ENCODE data around the gene SUFU. TPM values are rescaled to one million over a fixed set of nuclear protein-coding genes. Genes with fewer than 3 reads are reported as not detected.

SUFU gene
- total and polyA plus RNA-seq, 5 donors from 2014 or later, result 2.4 to 17.8 (median 5.0) TPM

- Histone ChIP-seq H3K27ac (ENCODE audit: insufficient read depth, low read length, poor library complexity, severe bottlenecking) (peak overlapping the region; percentile 78), H3K4me1 (ENCODE audit: control insufficient read depth, insufficient read depth, low read length, poor library complexity, severe bottlenecking) (peaks cover 44% of the 10 kb centered on the region), H3K4me3 (ENCODE audit: low read depth, low read length) (peak overlapping the region; percentile 75)
These were observed 170.2 kb downstream of the SUFU start for GRCh38 chr10:102673819-102674511.

DNA sequence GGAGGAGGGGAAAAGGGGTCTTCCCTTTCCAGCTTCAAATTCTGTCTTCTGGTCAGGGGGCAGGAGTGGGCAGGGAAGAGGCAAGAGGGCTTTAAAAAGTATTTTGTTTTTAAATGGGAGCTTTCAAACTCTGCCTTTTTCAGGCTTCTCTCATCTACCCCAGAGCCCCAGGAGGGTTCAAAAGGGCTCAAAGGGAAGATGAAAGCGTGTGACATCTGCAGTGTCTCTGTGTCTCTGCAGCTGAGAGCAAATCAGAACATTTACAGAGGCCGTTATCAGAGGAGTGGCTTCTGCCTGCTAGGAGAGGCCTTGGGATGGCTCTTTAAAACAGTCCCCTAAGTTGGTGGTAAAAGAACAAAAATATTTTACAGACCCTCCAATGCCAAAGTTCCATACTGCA is 170.8 kb downstream of the SUFU start:
- peak overlapping the region in 2 of 3 donors; percentile 88 to 92 for H3K27ac Mint-ChIP-seq
- H3K36me3 Mint-ChIP-seq, result no peaks in the 10 kb centered on the region
- peak; percentile 30 to 35 for ATAC-seq (ENCODE audit: low read depth in 2 of 2)
- no peaks in the 10 kb centered on the region for H3K9me3 ChIP-seq (ENCODE audit: control insufficient read depth in 2 of 2, low read length in 2 of 2)
- no peaks in the 10 kb centered on the region for H3K36me3 ChIP-seq (ENCODE audit: control insufficient read depth, insufficient read depth, low read length)
- H3K4me3 Mint-ChIP-seq, result peak overlapping the region; percentile 82 to 90 (median 87)
- H3K27me3 ChIP-seq (ENCODE audit: control insufficient read depth, insufficient read depth, low read length), result no peaks in the 10 kb centered on the region
- peak overlapping the region; percentile 78 for H3K27ac ChIP-seq (ENCODE audit: insufficient read depth, low read length, poor library complexity, severe bottlenecking)
- H3K27me3 Mint-ChIP-seq, result no peaks in the 10 kb centered on the region
- peak overlapping the region; percentile 75 for H3K4me3 ChIP-seq (ENCODE audit: low read depth, low read length)
- peak in 1 of 3 donors; percentile 60 for DNase-seq
- peaks cover 41% of the 10 kb centered on the region for H3K4me1 ChIP-seq (ENCODE audit: control insufficient read depth, insufficient read depth, low read length, poor library complexity, severe bottlenecking)
- H3K9me3 Mint-ChIP-seq, result no peaks in the 10 kb centered on the region
- H3K4me1 Mint-ChIP-seq, result peaks cover 8 to 49% (median 22%) of the 10 kb centered on the region in 4 donors

More at GRCh38 chr10:102673819-102674511, 170.2 kb downstream of the SUFU start:
- Histone ChIP-seq H3K9me3 (ENCODE audit: control insufficient read depth in 2 of 2, low read length in 2 of 2) (no peaks in the 10 kb centered on the region), H3K36me3 (ENCODE audit: control insufficient read depth, insufficient read depth, low read length) (no peaks in the 10 kb centered on the region), H3K27me3 (ENCODE audit: control insufficient read depth, insufficient read depth, low read length) (no peaks in the 10 kb centered on the region)
- Mint-ChIP-seq H3K36me3 (no peaks in the 10 kb centered on the region), H3K27me3 (no peaks in the 10 kb centered on the region), H3K27ac (peak overlapping the region; percentile 86 to 92 (median 88)), H3K4me1 (peaks cover 8 to 48% (median 22%) of the 10 kb centered on the region in 4 donors), H3K4me3 (peak overlapping the region; percentile 82 to 90 (median 87)), H3K9me3 (no peaks in the 10 kb centered on the region)
- DNase-seq (peak; percentile 64 to 89 (median 84)), ATAC-seq (ENCODE audit: low read depth in 2 of 2) (peak; percentile 91 to 95)

GRCh38 chr10:102675011-102675665 is 171.4 kb downstream of the SUFU start:
- H3K4me3 ChIP-seq (ENCODE audit: low read depth, low read length), result peak overlapping the region; percentile 75
- H3K4me1 Mint-ChIP-seq, result peaks cover 8 to 47% (median 22%) of the 10 kb centered on the region in 4 donors

DNA sequence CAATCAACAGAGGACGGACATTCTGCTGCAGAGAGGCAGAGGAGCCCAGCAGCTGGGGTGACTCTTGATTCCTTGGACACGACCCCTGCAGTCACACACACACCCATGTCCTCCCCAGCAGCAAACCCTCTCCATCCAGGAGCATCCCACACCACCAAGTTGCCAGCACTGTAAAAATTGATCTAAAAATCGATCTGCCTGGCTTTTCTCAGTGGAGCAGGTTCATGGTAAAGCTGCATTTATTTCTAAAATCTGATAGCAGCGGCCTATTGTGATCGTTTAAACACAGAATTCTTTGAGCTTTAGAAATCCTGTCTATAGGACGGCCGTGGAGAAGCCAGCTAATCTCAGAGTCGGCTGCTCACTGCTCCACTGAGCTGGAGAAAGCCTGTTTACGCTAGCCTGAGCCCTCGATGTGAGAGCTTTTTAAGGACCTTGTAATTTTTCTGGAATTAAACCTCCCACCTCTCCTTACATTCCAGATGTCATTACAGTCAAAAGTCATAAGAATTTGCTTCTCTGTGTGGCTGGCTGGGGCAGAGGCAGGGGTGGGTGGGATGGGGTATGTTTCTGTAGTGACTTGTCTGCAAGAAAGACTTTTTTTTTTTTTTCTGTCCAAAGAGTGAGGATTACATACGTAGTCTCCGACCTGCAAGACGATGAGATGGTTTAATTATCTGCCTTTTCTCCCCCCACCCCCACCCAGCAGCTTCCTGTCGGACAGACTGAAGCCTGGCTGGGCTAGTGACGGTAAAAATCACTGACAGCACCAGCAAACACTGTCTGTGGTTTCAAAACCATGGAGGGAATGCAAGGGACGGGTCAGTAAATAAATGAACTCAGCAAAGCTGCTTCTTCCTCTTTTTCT is 172.1 kb downstream of the SUFU start:
- DNase-seq (peak in 1 of 3 donors; percentile 42), ATAC-seq (ENCODE audit: low read depth in 2 of 2) (no peak)
- peaks cover 38% of the 10 kb centered on the region for H3K4me1 ChIP-seq (ENCODE audit: control insufficient read depth, insufficient read depth, low read length, poor library complexity, severe bottlenecking)
- H3K27ac ChIP-seq (ENCODE audit: insufficient read depth, low read length, poor library complexity, severe bottlenecking), result peak overlapping the region; percentile 41
- Mint-ChIP-seq H3K36me3 (no peaks in the 10 kb centered on the region), H3K27ac (peak overlapping the region in 2 of 3 donors; percentile 88 to 92), H3K9me3 (no peaks in the 10 kb centered on the region), H3K4me3 (peak overlapping the region in 3 of 4 donors; percentile 46 to 86 (median 52)), H3K27me3 (no peaks in the 10 kb centered on the region), H3K4me1 (peaks cover 8 to 47% (median 22%) of the 10 kb centered on the region in 4 donors)
- no peaks in the 10 kb centered on the region for H3K9me3 ChIP-seq (ENCODE audit: control insufficient read depth in 2 of 2, low read length in 2 of 2)
- H3K27me3 ChIP-seq (ENCODE audit: control insufficient read depth, insufficient read depth, low read length), result no peaks in the 10 kb centered on the region
- H3K4me3 ChIP-seq (ENCODE audit: low read depth, low read length), result peak overlapping the region; percentile 13
- no peaks in the 10 kb centered on the region for H3K36me3 ChIP-seq (ENCODE audit: control insufficient read depth, insufficient read depth, low read length)

More at GRCh38 chr10:102675011-102675665, 171.4 kb downstream of the SUFU start:
- H3K36me3 ChIP-seq (ENCODE audit: control insufficient read depth, insufficient read depth, low read length), result no peaks in the 10 kb centered on the region
- no peaks in the 10 kb centered on the region for H3K27me3 ChIP-seq (ENCODE audit: control insufficient read depth, insufficient read depth, low read length)
- H3K9me3 ChIP-seq (ENCODE audit: control insufficient read depth in 2 of 2, low read length in 2 of 2), result no peaks in the 10 kb centered on the region
- H3K4me1 ChIP-seq (ENCODE audit: control insufficient read depth, insufficient read depth, low read length, poor library complexity, severe bottlenecking), result peaks cover 38% of the 10 kb centered on the region
- Mint-ChIP-seq H3K27ac (peak overlapping the region; percentile 56 to 92 (median 88)), H3K9me3 (no peaks in the 10 kb centered on the region), H3K4me3 (peak overlapping the region; percentile 82 to 90 (median 87)), H3K36me3 (no peaks in the 10 kb centered on the region), H3K27me3 (no peaks in the 10 kb centered on the region)
- no peak for DNase-seq
- ATAC-seq (ENCODE audit: low read depth in 2 of 2), result no peak
- peak overlapping the region; percentile 78 for H3K27ac ChIP-seq (ENCODE audit: insufficient read depth, low read length, poor library complexity, severe bottlenecking)

DNA sequence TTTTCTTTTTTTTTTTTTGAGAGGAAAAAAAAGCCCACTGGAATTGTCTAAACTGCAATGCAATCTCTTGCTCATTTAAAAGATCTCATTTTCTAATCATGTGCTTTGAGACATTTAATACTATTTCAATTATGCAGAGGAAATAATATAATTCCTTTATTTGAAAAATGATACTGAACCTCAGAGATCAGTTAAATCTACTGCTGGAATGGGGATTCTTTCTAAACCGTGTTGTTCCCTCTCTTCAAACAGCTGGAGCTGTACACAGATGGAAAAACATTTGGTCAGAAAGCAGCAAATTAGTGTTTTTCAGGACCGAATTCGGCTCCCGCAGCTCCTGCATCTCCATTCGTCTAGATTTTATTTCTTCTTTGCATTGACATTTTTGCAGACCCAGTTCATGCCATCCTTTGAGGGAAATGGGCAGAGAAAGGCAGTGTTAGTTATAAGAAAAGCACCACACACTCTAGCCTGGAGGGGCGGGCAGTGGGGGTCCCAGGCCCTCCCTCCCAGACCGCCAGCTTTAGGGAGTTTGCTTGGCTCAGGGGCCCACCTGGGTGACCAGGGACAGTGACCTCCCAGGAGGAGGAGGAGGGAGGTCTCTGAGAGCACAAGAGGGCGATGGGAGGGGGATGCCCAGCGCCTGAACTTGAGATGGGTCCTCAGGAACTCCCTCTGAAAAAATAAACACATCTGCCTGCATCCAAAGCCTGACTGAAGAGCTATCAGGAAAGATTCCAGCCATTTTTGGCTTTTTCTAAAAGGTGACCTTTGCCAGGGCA is 173.0 kb downstream of the SUFU start:
- no peaks in the 10 kb centered on the region for H3K9me3 Mint-ChIP-seq
- H3K27ac Mint-ChIP-seq, result peak overlapping the region in 2 of 3 donors; percentile 11 to 88
- H3K36me3 Mint-ChIP-seq, result no peaks in the 10 kb centered on the region
- H3K4me1 Mint-ChIP-seq, result peaks cover 8 to 47% (median 22%) of the 10 kb centered on the region in 4 donors
- H3K27me3 ChIP-seq (ENCODE audit: control insufficient read depth, insufficient read depth, low read length), result no peaks in the 10 kb centered on the region
- H3K9me3 ChIP-seq (ENCODE audit: control insufficient read depth in 2 of 2, low read length in 2 of 2), result no peaks in the 10 kb centered on the region
- H3K27ac ChIP-seq (ENCODE audit: insufficient read depth, low read length, poor library complexity, severe bottlenecking), result no peak overlapping the region
- no peaks in the 10 kb centered on the region for H3K36me3 ChIP-seq (ENCODE audit: control insufficient read depth, insufficient read depth, low read length)
- no peak overlapping the region for H3K4me3 ChIP-seq (ENCODE audit: low read depth, low read length)
- H3K27me3 Mint-ChIP-seq, result no peaks in the 10 kb centered on the region
- no peak for ATAC-seq (ENCODE audit: low read depth in 2 of 2)
- H3K4me1 ChIP-seq (ENCODE audit: control insufficient read depth, insufficient read depth, low read length, poor library complexity, severe bottlenecking), result peaks cover 38% of the 10 kb centered on the region
- peak overlapping the region in 2 of 4 donors; percentile 21 to 28 for H3K4me3 Mint-ChIP-seq
- no peak for DNase-seq

DNA sequence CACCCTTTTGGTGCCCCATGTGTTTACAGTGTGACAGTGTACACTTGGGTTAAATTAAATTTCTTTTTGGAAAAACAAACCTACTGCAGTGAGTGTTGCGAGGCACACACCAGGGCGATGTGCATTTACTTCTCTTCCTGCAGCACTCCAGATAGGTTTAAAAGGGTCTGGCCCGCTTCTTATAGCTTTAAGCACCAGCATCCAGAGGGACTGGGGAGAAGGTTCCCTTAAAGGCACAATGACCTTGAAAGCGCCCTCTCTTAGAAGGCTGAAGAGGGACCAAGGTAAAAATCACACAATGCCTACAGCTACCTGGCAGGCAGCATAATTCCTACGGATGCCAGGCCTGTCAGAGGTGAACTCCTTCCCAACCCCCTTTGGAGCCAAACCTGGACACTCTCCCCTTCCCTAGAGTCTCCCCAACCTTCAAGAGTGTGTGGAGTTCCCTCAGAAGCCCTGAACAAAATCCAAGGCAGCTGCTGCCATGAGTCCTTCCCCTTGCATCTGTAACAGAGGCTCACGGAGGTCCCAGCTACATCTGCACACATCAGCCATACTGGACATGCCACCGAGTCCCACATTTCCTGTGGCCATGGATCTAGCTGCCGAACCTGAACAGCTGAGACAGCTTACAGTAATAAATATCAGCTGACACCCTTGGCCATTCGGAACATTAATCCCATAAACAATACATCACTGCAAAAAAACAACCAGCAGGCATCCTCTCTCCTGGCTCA is 173.7 kb downstream of the SUFU start:
- H3K27me3 ChIP-seq (ENCODE audit: control insufficient read depth, insufficient read depth, low read length), result no peaks in the 10 kb centered on the region
- no peak overlapping the region for H3K27ac ChIP-seq (ENCODE audit: insufficient read depth, low read length, poor library complexity, severe bottlenecking)
- H3K4me3 ChIP-seq (ENCODE audit: low read depth, low read length), result no peak overlapping the region
- Mint-ChIP-seq H3K27me3 (no peaks in the 10 kb centered on the region), H3K4me1 (peaks cover 8 to 51% (median 22%) of the 10 kb centered on the region in 4 donors), H3K9me3 (no peaks in the 10 kb centered on the region), H3K36me3 (no peaks in the 10 kb centered on the region), H3K27ac (peak overlapping the region in 2 of 3 donors; percentile 11 to 80), H3K4me3 (no peak overlapping the region)
- H3K36me3 ChIP-seq (ENCODE audit: control insufficient read depth, insufficient read depth, low read length), result no peaks in the 10 kb centered on the region
- H3K4me1 ChIP-seq (ENCODE audit: control insufficient read depth, insufficient read depth, low read length, poor library complexity, severe bottlenecking), result peaks cover 38% of the 10 kb centered on the region
- ATAC-seq (ENCODE audit: low read depth in 2 of 2), result no peak
- no peak for DNase-seq
- no peaks in the 10 kb centered on the region for H3K9me3 ChIP-seq (ENCODE audit: control insufficient read depth in 2 of 2, low read length in 2 of 2)
